Thoracic aorta (tissue), 2 donors: ENCODE measurements around the gene ATAD3C. TPM values are rescaled to one million over a fixed set of nuclear protein-coding genes. Genes with fewer than 3 reads are reported as not detected.

Source experiments
- ATAC-seq: fragments of 150-250 bp; one replicate; pipeline ENCODE4 v1.8.0; 2017; ENCODE audit warnings: low read depth; ENCODE audit not compliant: insufficient number of reproducible peaks, low FRiP score
- DNase-seq: peaks from one replicate; pipeline ENCODE4 v3.0.0-alpha.2; 2020; ENCODE audit warnings: low spot score
- H3K27ac ChIP-seq, 2 donors: fragments of 200-600 bp; sonication (generic); 1 replicate in 1 of 2; 2 replicates in 1 of 2; pipeline ENCODE4 v1.5.1; 2016; ENCODE audit warnings: mild to moderate bottlenecking in 2 of 2, moderate library complexity in 2 of 2
- H3K27me3 ChIP-seq: fragments of 200-600 bp; sonication (generic); replicated peaks from 2 replicates; pipeline ENCODE4 v1.6.0; 2016; ENCODE audit warnings: mild to moderate bottlenecking; ENCODE audit not compliant: insufficient read depth
- H3K36me3 ChIP-seq: fragments of 200-600 bp; sonication (generic); one replicate; pipeline ENCODE4 v1.5.1; 2016
- H3K4me1 ChIP-seq, 2 donors: fragments of 200-600 bp; sonication (generic); 1 replicate in 1 of 2; 2 replicates in 1 of 2; pipeline versions ENCODE4 v1.5.1 to v1.6.0; 2016; ENCODE audit warnings: low read depth in 2 of 2, mild to moderate bottlenecking in 1 of 2; ENCODE audit not compliant: control insufficient read depth in 1 of 2
- H3K4me3 ChIP-seq: fragments of 200-600 bp; sonication (generic); 2 replicates; pipeline ENCODE4 v1.5.1; 2016; ENCODE audit warnings: mild to moderate bottlenecking
- H3K9me3 ChIP-seq: fragments of 200-600 bp; sonication (generic); 2 replicates; pipeline ENCODE4 v1.5.1; 2016
- CTCF ChIP-seq: fragments of 200-600 bp; sonication (generic); IDR thresholded peaks from one replicate; pipeline ENCODE4 v1.5.1; 2019; ENCODE audit warnings: antibody characterized with exemption
- total RNA-seq, 2 donors: library from RNA; depleted of rRNA; stranded (reverse); fragments of >200 nt; gene quantifications; one replicate each; pipeline versions ENCODE4 v1.1.0 to v1.2.3, GENCODE V29; 2016

ATAD3C gene
- total RNA-seq, 2 donors from 2014 or later: 0.27 TPM; not detected in 1

GRCh38 chr1:1437033-1437903 is 12.2 kb upstream of the ATAD3C start:
- Histone ChIP-seq H3K36me3 (no peaks in the 10 kb centered on the region), H3K27ac (no peak overlapping the region), H3K4me3 (no peak overlapping the region), H3K9me3 (no peaks in the 10 kb centered on the region), H3K4me1 (peaks cover 9 to 36% of the 10 kb centered on the region in 2 donors), H3K27me3 (no peaks in the 10 kb centered on the region)
- no peak for ATAC-seq
- TF ChIP-seq CTCF: no peak
- no peak for DNase-seq

GRCh38 chr1:1437904-1438376 is 11.5 kb upstream of the ATAD3C start:
- TF ChIP-seq CTCF: no peak
- no peaks in the 10 kb centered on the region for H3K9me3 ChIP-seq
- H3K4me1 ChIP-seq: peaks cover 9 to 36% of the 10 kb centered on the region in 2 donors
- DNase-seq (no peak), ATAC-seq (no peak)
- no peak overlapping the region for H3K4me3 ChIP-seq
- H3K27me3 ChIP-seq: no peaks in the 10 kb centered on the region
- no peak overlapping the region for H3K27ac ChIP-seq
- H3K36me3 ChIP-seq: no peaks in the 10 kb centered on the region

GRCh38 chr1:1438531-1439381 is 10.7 kb upstream of the ATAD3C start:
- H3K4me1 ChIP-seq: peaks cover 9 to 30% of the 10 kb centered on the region in 2 donors

GRCh38 chr1:1439546-1440261 is 9.8 kb upstream of the ATAD3C start:
- DNase-seq (no peak), ATAC-seq (no peak)
- Histone ChIP-seq H3K27ac (no peak overlapping the region), H3K36me3 (no peaks in the 10 kb centered on the region), H3K4me3 (no peak overlapping the region), H3K4me1 (peaks cover 6 to 21% of the 10 kb centered on the region in 2 donors), H3K9me3 (no peaks in the 10 kb centered on the region), H3K27me3 (no peaks in the 10 kb centered on the region)
- TF ChIP-seq CTCF: no peak

More at GRCh38 chr1:1438531-1439381, 10.7 kb upstream of the ATAD3C start:
- Histone ChIP-seq H3K27ac (no peak overlapping the region), H3K36me3 (no peaks in the 10 kb centered on the region), H3K4me3 (no peak overlapping the region), H3K27me3 (no peaks in the 10 kb centered on the region), H3K9me3 (no peaks in the 10 kb centered on the region)
- no peak for ATAC-seq
- TF ChIP-seq CTCF: no peak
- DNase-seq: no peak
